MM.1S (cell line): ENCODE measurements around the gene VWA5B2.
A peak's percentile ranks its signal among the peaks of the same experiment; 100 is the strongest.

Experiments
- DNase-seq: peaks from one replicate; pipeline ENCODE4 v3.0.0-alpha.2; 2015
- H2AFZ ChIP-seq: fragments of 300-600 bp; sonication (generic); 2 replicates; pipeline ENCODE4 v1.6.0; 2016; ENCODE audit warnings: antibody characterized with exemption, low read length
- H3F3A ChIP-seq: fragments of 300-600 bp; sonication (generic); 2 replicates; pipeline ENCODE4 v1.6.1; 2016; ENCODE audit warnings: mild to moderate bottlenecking, antibody characterized with exemption, low read length, moderate library complexity, mixed read lengths; ENCODE audit not compliant: insufficient read depth
- H3K27ac ChIP-seq: fragments of 300-600 bp; sonication (generic); 2 replicates; pipeline ENCODE4 v1.5.1; 2016; ENCODE audit warnings: mild to moderate bottlenecking, low read length
- H3K27me3 ChIP-seq: fragments of 300-600 bp; sonication (generic); replicated peaks from 2 replicates; pipeline ENCODE4 v1.6.0; 2016; ENCODE audit warnings: low read length; ENCODE audit not compliant: insufficient read depth
- H3K36me3 ChIP-seq: fragments of 300-600 bp; sonication (generic); replicated peaks from 2 replicates; pipeline ENCODE4 v1.6.1; 2016; ENCODE audit warnings: mild to moderate bottlenecking, low read length, mixed read lengths; ENCODE audit not compliant: insufficient read depth
- H3K4me1 ChIP-seq: fragments of 300-600 bp; sonication (generic); 2 replicates; pipeline ENCODE4 v1.6.1; 2016; ENCODE audit warnings: low read length, mixed read lengths
- H3K4me2 ChIP-seq: fragments of 300-600 bp; sonication (generic); 2 replicates; pipeline ENCODE4 v1.6.0; 2016; ENCODE audit warnings: low read depth, low read length
- H3K4me3 ChIP-seq: fragments of 300-600 bp; sonication (generic); 2 replicates; pipeline ENCODE4 v1.5.1; 2016; ENCODE audit warnings: low read length, mixed read lengths
- H3K79me2 ChIP-seq: fragments of 300-600 bp; sonication (generic); 2 replicates; pipeline ENCODE4 v1.6.1; 2016; ENCODE audit warnings: mixed run types, low read length, mixed read lengths
- H3K9ac ChIP-seq: fragments of 300-600 bp; sonication (generic); 2 replicates; pipeline ENCODE4 v1.6.1; 2016; ENCODE audit warnings: low read length, mixed read lengths
- H3K9me2 ChIP-seq: fragments of 300-600 bp; sonication (generic); replicated peaks from 2 replicates; pipeline ENCODE4 v1.6.1; 2016; ENCODE audit warnings: mild to moderate bottlenecking, low read length, mixed read lengths; ENCODE audit not compliant: insufficient read depth
- H3K9me3 ChIP-seq: fragments of 300-600 bp; sonication (generic); replicated peaks from 2 replicates; pipeline ENCODE4 v1.6.1; 2016; ENCODE audit warnings: mild to moderate bottlenecking, low read length, mixed read lengths; ENCODE audit not compliant: insufficient read depth
- H4K20me1 ChIP-seq: fragments of 300-600 bp; sonication (generic); 2 replicates; pipeline ENCODE4 v1.6.1; 2016; ENCODE audit warnings: mild to moderate bottlenecking, low read length, moderate library complexity, mixed read lengths; ENCODE audit not compliant: insufficient read depth
- CTCF ChIP-seq: fragments of 300-600 bp; sonication (generic); IDR thresholded peaks from 2 replicates; pipeline ENCODE4 v1.5.1; 2016; ENCODE audit warnings: antibody characterized with exemption, low read length, mixed read lengths
- EZH2 ChIP-seq: fragments of 300-600 bp; sonication (generic); optimal IDR thresholded peaks from 2 replicates; pipeline ENCODE3; 2017; ENCODE audit warnings: low read depth, mild to moderate bottlenecking, antibody characterized with exemption, low read length, mixed read lengths
- EZH2phosphoT487 ChIP-seq: fragments of 300-600 bp; sonication (generic); IDR thresholded peaks from 2 replicates; pipeline ENCODE4 v1.6.1; 2018; ENCODE audit warnings: antibody characterized with exemption, low read length

The VWA5B2 gene

GRCh38 chr3:184250167-184250828, 20.9 kb downstream of the VWA5B2 start:
- H3K79me2 ChIP-seq: peaks cover 32% of the 10 kb centered on the region

GRCh38 chr3:184255291-184256039, 26.1 kb downstream of the VWA5B2 start:
- H3K4me2 ChIP-seq: no peak overlapping the region
- peaks cover 4% of the 10 kb centered on the region for H3F3A ChIP-seq
- no peaks in the 10 kb centered on the region for H3K9me3 ChIP-seq
- no peak for DNase-seq
- H3K36me3 ChIP-seq: no peaks in the 10 kb centered on the region
- peaks cover 4% of the 10 kb centered on the region for H4K20me1 ChIP-seq
- TF ChIP-seq CTCF (no peak), EZH2 (no peak)
- H3K79me2 ChIP-seq: peaks cover 6% of the 10 kb centered on the region; the same call in 1 of the 2 replicates
- H2AFZ ChIP-seq: no peak overlapping the region
- peaks cover 5% of the 10 kb centered on the region for H3K4me1 ChIP-seq
- H3K9ac ChIP-seq: no peak overlapping the region
- H3K27me3 ChIP-seq: peaks cover 5% of the 10 kb centered on the region
- H3K9me2 ChIP-seq: no peaks in the 10 kb centered on the region
- no peak overlapping the region for H3K4me3 ChIP-seq
- H3K27ac ChIP-seq: no peak overlapping the region

More at GRCh38 chr3:184250167-184250828, 20.9 kb downstream of the VWA5B2 start:
- H3F3A ChIP-seq: peaks cover 14% of the 10 kb centered on the region
- no peaks in the 10 kb centered on the region for H4K20me1 ChIP-seq
- H3K4me3 ChIP-seq: peak overlapping the region; percentile 99
- H3K9me3 ChIP-seq: no peaks in the 10 kb centered on the region
- no peaks in the 10 kb centered on the region for H3K27me3 ChIP-seq
- DNase-seq: peak; percentile 99
- H3K4me2 ChIP-seq: peak overlapping the region; percentile 98
- no peaks in the 10 kb centered on the region for H3K36me3 ChIP-seq
- TF ChIP-seq CTCF: peak; percentile 99
- no peak for TF ChIP-seq EZH2phosphoT487
- H3K9ac ChIP-seq: peak overlapping the region; percentile 76
- H3K9me2 ChIP-seq: no peaks in the 10 kb centered on the region
- no peaks in the 10 kb centered on the region for H3K4me1 ChIP-seq
- H2AFZ ChIP-seq: peak overlapping the region; percentile 97
- peak overlapping the region; percentile 86; the same call in 1 of the 2 replicates for H3K27ac ChIP-seq

- peaks cover 7% of the 10 kb centered on the region for H4K20me1 ChIP-seq
- DNase-seq: no peak
These were observed 27.9 kb downstream of the VWA5B2 start for GRCh38 chr3:184257083-184257915.

More at GRCh38 chr3:184257083-184257915, 27.9 kb downstream of the VWA5B2 start:
- H3K36me3 ChIP-seq: no peaks in the 10 kb centered on the region
- H3K9me3 ChIP-seq: no peaks in the 10 kb centered on the region
- no peaks in the 10 kb centered on the region for H3K79me2 ChIP-seq
- no peak overlapping the region for H3K4me3 ChIP-seq
- H2AFZ ChIP-seq: no peak overlapping the region
- peaks cover 7% of the 10 kb centered on the region for H3F3A ChIP-seq
- H3K9ac ChIP-seq: no peak overlapping the region
- H3K27ac ChIP-seq: no peak overlapping the region
- H3K27me3 ChIP-seq: peaks cover 13% of the 10 kb centered on the region
- H3K4me1 ChIP-seq: peaks cover 10% of the 10 kb centered on the region
- H3K9me2 ChIP-seq: no peaks in the 10 kb centered on the region
- H3K4me2 ChIP-seq: no peak overlapping the region
- TF ChIP-seq CTCF: no peak
- TF ChIP-seq EZH2: no peak
- TF ChIP-seq EZH2phosphoT487: no peak
